Thyroid gland (tissue), 4 donors: ENCODE results near the gene C1QL4. TPM values are rescaled to one million over a fixed set of nuclear protein-coding genes. Genes with fewer than 3 reads are reported as not detected.
A peak's percentile ranks its signal among the peaks of the same experiment; 100 is the strongest.
"Not testable (repeated sequence)": the region's sequence is repeated elsewhere in the genome, so short reads cannot be mapped to it uniquely, and the experiment has no call there.

Experiments
- DNase-seq, 2 donors: peaks; one replicate each; pipeline ENCODE4 v3.0.0-alpha.2; 2019
- H3K27ac ChIP-seq, 3 donors: fragments of 200-600 bp; sonication (generic); 1 replicate in 2 of 3; 2 replicates in 1 of 3; pipeline ENCODE4 v1.5.1; 2016 to 2019; ENCODE audit warnings: mild to moderate bottlenecking in 1 of 3, moderate library complexity in 1 of 3
- H3K27me3 ChIP-seq: fragments of 200-600 bp; sonication (generic); one replicate; pipeline ENCODE4 v1.5.1; 2019
- H3K36me3 ChIP-seq, 2 donors: fragments of 200-600 bp; sonication (generic); one replicate each; pipeline ENCODE4 v1.5.1; 2016 to 2019
- H3K4me1 ChIP-seq, 2 donors: fragments of 200-600 bp; sonication (generic); one replicate each; pipeline ENCODE4 v1.5.1; 2017 to 2019
- H3K4me3 ChIP-seq, 3 donors: fragments of 200-600 bp; sonication (generic); replicated peaks in 1 of 3; 1 replicate in 2 of 3; 2 replicates in 1 of 3; pipeline ENCODE4 v1.5.1; 2016; ENCODE audit warnings: mild to moderate bottlenecking in 1 of 3
- H3K9me3 ChIP-seq: fragments of 200-600 bp; sonication (generic); one replicate; pipeline ENCODE4 v1.5.1; 2017
- CTCF ChIP-seq, 6 experiments: fragments of 200-600 bp in 3 of 6; fragments of 450-650 bp in 3 of 6; sonication (generic) in 3 of 6; IDR thresholded peaks; one replicate each; pipeline ENCODE4 v1.5.1; 2016 to 2019; ENCODE audit warnings: antibody characterized with exemption in 6 of 6, mild to moderate bottlenecking in 2 of 6, inconsistent platforms in 1 of 6, moderate library complexity in 1 of 6
- POLR2A ChIP-seq, 2 donors: fragments of 450-650 bp; IDR thresholded peaks; one replicate each; pipeline ENCODE4 v1.6.1; 2017; ENCODE audit warnings: antibody characterized with exemption in 2 of 2, mild to moderate bottlenecking in 2 of 2, moderate library complexity in 1 of 2
- WGBS, 2 donors: methylation state at CpG; one replicate each; pipeline ENCODE4 v1.1.5; 2017; 5-methylcytosine and 5-hydroxymethylcytosine counted together
- intact Hi-C: fragments of 100-400 bp; cut with DNase I; formaldehyde crosslinking; loops from one replicate; pipeline ENCODE4 v1.15.1; 2023
- total RNA-seq, 4 donors: library from RNA; depleted of rRNA; stranded (reverse); fragments of >200 nt; gene quantifications; one replicate each; pipeline ENCODE4 v1.2.3, GENCODE V29; 2016

Gene C1QL4
- total RNA-seq, 4 donors from 2014 or later: 0.67 to 1.2 (median 0.73) TPM; not detected in 1

- Histone ChIP-seq H3K36me3 (no peaks in the 10 kb centered on the region), H3K4me1 (no peaks in the 10 kb centered on the region), H3K27me3 (no peaks in the 10 kb centered on the region), H3K9me3 (no peaks in the 10 kb centered on the region), H3K27ac (no peak overlapping the region), H3K4me3 (no peak overlapping the region)
- intact Hi-C loops: no loop called here
- TF ChIP-seq CTCF (IDR thresholded peaks at IDR 0.05) (no peak), POLR2A (IDR thresholded peaks at IDR 0.05) (no peak)
- 75 to 86% methylated on average over 8 of the region's 9 CpGs for WGBS, 2 donors
- DNase-seq: no peak
Observed at GRCh38 chr12:49288922-49289555, 47.9 kb downstream of the C1QL4 start.

GRCh38 chr12:49288412-49288853 is 48.6 kb downstream of the C1QL4 start:
- 10 to 11% methylated on average over 11 of the region's 11 CpGs for WGBS, 2 donors
- intact Hi-C loops: no loop called here
- no peaks in the 10 kb centered on the region for H3K27me3 ChIP-seq

GRCh38 chr12:49287876-49288275 is 49.1 kb downstream of the C1QL4 start:
- DNase-seq: no peak
- intact Hi-C loops: no loop called here
- no peaks in the 10 kb centered on the region for H3K27me3 ChIP-seq

More at GRCh38 chr12:49288412-49288853, 48.6 kb downstream of the C1QL4 start:
- Histone ChIP-seq H3K9me3 (no peaks in the 10 kb centered on the region), H3K36me3 (no peaks in the 10 kb centered on the region), H3K4me1 (no peaks in the 10 kb centered on the region), H3K4me3 (no peak overlapping the region), H3K27ac (no peak overlapping the region)
- DNase-seq: peak; percentile 48 to 54
- TF ChIP-seq POLR2A (IDR thresholded peaks at IDR 0.05) (no peak), CTCF (IDR thresholded peaks at IDR 0.05) (peak; percentile 67 to 84 (median 72))

GRCh38 chr12:49284672-49285071 is 52.3 kb downstream of the C1QL4 start:
- DNase-seq: no peak
- WGBS, 2 donors: 77 to 94% methylated on average over 4 of the region's 4 CpGs
- Histone ChIP-seq H3K4me1 (no peaks in the 10 kb centered on the region), H3K36me3 (no peaks in the 10 kb centered on the region), H3K9me3 (no peaks in the 10 kb centered on the region), H3K27me3 (no peaks in the 10 kb centered on the region), H3K4me3 (no peak overlapping the region), H3K27ac (no peak overlapping the region)
- intact Hi-C loops: no loop called here
- TF ChIP-seq CTCF (IDR thresholded peaks at IDR 0.05): no peak
- no peak for TF ChIP-seq POLR2A (IDR thresholded peaks at IDR 0.05)

More at GRCh38 chr12:49287876-49288275, 49.1 kb downstream of the C1QL4 start:
- H3K27ac ChIP-seq: no peak overlapping the region
- no peaks in the 10 kb centered on the region for H3K36me3 ChIP-seq
- WGBS, 2 donors: 36 to 45% methylated on average over 6 of the region's 6 CpGs
- H3K4me1 ChIP-seq: no peaks in the 10 kb centered on the region
- no peak overlapping the region for H3K4me3 ChIP-seq
- no peaks in the 10 kb centered on the region for H3K9me3 ChIP-seq
- no peak for TF ChIP-seq CTCF (IDR thresholded peaks at IDR 0.05)
- TF ChIP-seq POLR2A (IDR thresholded peaks at IDR 0.05): no peak

- Histone ChIP-seq H3K36me3 (no peaks in the 10 kb centered on the region), H3K27me3 (no peaks in the 10 kb centered on the region), H3K4me3 (no peak overlapping the region), H3K4me1 (no peaks in the 10 kb centered on the region), H3K27ac (no peak overlapping the region), H3K9me3 (no peaks in the 10 kb centered on the region)
- intact Hi-C loops: no loop called here
- TF ChIP-seq POLR2A (IDR thresholded peaks at IDR 0.05) (no peak), CTCF (IDR thresholded peaks at IDR 0.05) (no peak)
- DNase-seq: no peak
- WGBS, 2 donors: 81 to 87% methylated on average over 15 to 17 of the region's 25 CpGs
Observed at GRCh38 chr12:49283541-49284429, 53.2 kb downstream of the C1QL4 start.

- H3K27me3 ChIP-seq, H3K9me3 ChIP-seq, DNase-seq, H3K4me1 ChIP-seq, H3K4me3 ChIP-seq, intact Hi-C loops, H3K27ac ChIP-seq, H3K36me3 ChIP-seq: not testable (repeated sequence)
- 71 to 79% methylated on average over 2 to 3 of the region's 6 CpGs for WGBS, 2 donors
Observed at GRCh38 chr12:49282740-49283375, 54.1 kb downstream of the C1QL4 start.
